Immature natural killer cell (primary cell): ENCODE data around the gene SHB. TPM values are rescaled to one million over a fixed set of nuclear protein-coding genes. Genes with fewer than 3 reads are reported as not detected.

Experiments used
- DNase-seq, 3 donors: peaks; one replicate each; pipeline ENCODE4 v3.0.0; 2022; ENCODE audit warnings: mixed read lengths in 1 of 3
- H3K27ac Mint-ChIP-seq, 6 donors: one replicate each; pipeline ENCODE4 v1.8.0; 2020; ENCODE audit warnings: mixed read lengths in 6 of 6, mild to moderate bottlenecking in 5 of 6, inconsistent platforms in 4 of 6, moderate library complexity in 3 of 6
- H3K27me3 Mint-ChIP-seq, 3 donors: one replicate each; pipeline ENCODE4 v1.8.0; 2020 to 2021; ENCODE audit warnings: low read depth in 3 of 3, mild to moderate bottlenecking in 3 of 3, mixed read lengths in 3 of 3, moderate library complexity in 3 of 3, inconsistent platforms in 1 of 3
- H3K36me3 Mint-ChIP-seq, 3 donors: one replicate each; pipeline ENCODE4 v1.8.0; 2020; ENCODE audit warnings: mixed read lengths in 3 of 3, inconsistent platforms in 2 of 3, mild to moderate bottlenecking in 2 of 3
- H3K4me1 Mint-ChIP-seq, 2 donors: one replicate each; pipeline ENCODE4 v1.8.0; 2020; ENCODE audit warnings: inconsistent platforms in 2 of 2, mild to moderate bottlenecking in 2 of 2, mixed read lengths in 2 of 2, moderate library complexity in 1 of 2
- H3K4me3 Mint-ChIP-seq, 5 donors: one replicate each; pipeline ENCODE4 v1.8.0; 2020; ENCODE audit warnings: mild to moderate bottlenecking in 5 of 5, mixed read lengths in 5 of 5, inconsistent platforms in 3 of 5, moderate library complexity in 3 of 5
- H3K9me3 Mint-ChIP-seq, 6 donors: one replicate each; pipeline ENCODE4 v1.8.0; 2020; ENCODE audit warnings: mild to moderate bottlenecking in 6 of 6, mixed read lengths in 6 of 6, inconsistent platforms in 4 of 6, moderate library complexity in 3 of 6
- polyA plus RNA-seq, 3 donors: library from polyadenylated mRNA; unstranded; fragments of 300-500 nt; fragmentation: Illumina TruSeq; gene quantifications; one replicate each; pipeline ENCODE4 v1.2.3, GENCODE V29; 2021

SHB gene
- polyA plus RNA-seq, 3 donors from 2014 or later, result 0.39 to 0.70 (median 0.57) TPM

- Mint-ChIP-seq H3K9me3 (no peaks in the 10 kb centered on the region), H3K27me3 (peaks cover 0 to 2% (median 0%) of the 10 kb centered on the region in 3 donors), H3K4me1 (no peaks in the 10 kb centered on the region), H3K36me3 (peaks cover 0 to 4% (median 0%) of the 10 kb centered on the region in 3 donors), H3K27ac (no peak overlapping the region), H3K4me3 (no peak overlapping the region)
- no peak for DNase-seq
Observed at GRCh38 chr9:37978481-37978864, 90.6 kb downstream of the SHB start.

GRCh38 chr9:37977851-37978480, 91.1 kb downstream of the SHB start:
- H3K4me1 Mint-ChIP-seq, result no peaks in the 10 kb centered on the region
- H3K27ac Mint-ChIP-seq, result no peak overlapping the region
- H3K36me3 Mint-ChIP-seq, result peaks cover 0 to 4% (median 0%) of the 10 kb centered on the region in 3 donors
- no peak for DNase-seq
- H3K9me3 Mint-ChIP-seq, result no peaks in the 10 kb centered on the region
- no peak overlapping the region for H3K4me3 Mint-ChIP-seq
- peaks cover 0 to 2% (median 0%) of the 10 kb centered on the region in 3 donors for H3K27me3 Mint-ChIP-seq

- Mint-ChIP-seq H3K36me3 (peaks cover 0 to 3% (median 0%) of the 10 kb centered on the region in 3 donors), H3K27ac (no peak overlapping the region), H3K4me3 (no peak overlapping the region), H3K9me3 (no peaks in the 10 kb centered on the region), H3K4me1 (no peaks in the 10 kb centered on the region), H3K27me3 (peaks cover 0 to 2% (median 2%) of the 10 kb centered on the region in 3 donors)
- no peak for DNase-seq
Observed at GRCh38 chr9:37976714-37977477, 92.1 kb downstream of the SHB start.

GRCh38 chr9:37975639-37976038, 93.4 kb downstream of the SHB start:
- no peaks in the 10 kb centered on the region for H3K4me1 Mint-ChIP-seq
- DNase-seq, result no peak
- H3K36me3 Mint-ChIP-seq, result no peaks in the 10 kb centered on the region
- peaks cover 0 to 4% (median 2%) of the 10 kb centered on the region in 3 donors for H3K27me3 Mint-ChIP-seq
- no peak overlapping the region for H3K4me3 Mint-ChIP-seq
- peak overlapping the region in 1 of 6 donors; percentile 34 for H3K27ac Mint-ChIP-seq
- no peaks in the 10 kb centered on the region for H3K9me3 Mint-ChIP-seq

- Mint-ChIP-seq H3K27ac (no peak overlapping the region), H3K4me3 (no peak overlapping the region), H3K4me1 (no peaks in the 10 kb centered on the region), H3K27me3 (peaks cover 0 to 4% (median 2%) of the 10 kb centered on the region in 3 donors), H3K9me3 (no peaks in the 10 kb centered on the region), H3K36me3 (no peaks in the 10 kb centered on the region)
- no peak for DNase-seq
Observed at GRCh38 chr9:37974506-37975173, 94.4 kb downstream of the SHB start.

GRCh38 chr9:37972351-37972848, 96.6 kb downstream of the SHB start:
- no peak for DNase-seq
- Mint-ChIP-seq H3K4me3 (no peak overlapping the region), H3K27me3 (peaks cover 2 to 4% (median 2%) of the 10 kb centered on the region in 3 donors), H3K36me3 (no peaks in the 10 kb centered on the region), H3K27ac (no peak overlapping the region), H3K4me1 (no peaks in the 10 kb centered on the region), H3K9me3 (no peaks in the 10 kb centered on the region)

- no peak overlapping the region for H3K4me3 Mint-ChIP-seq
- H3K27me3 Mint-ChIP-seq, result peaks cover 0 to 4% (median 2%) of the 10 kb centered on the region in 3 donors
- H3K36me3 Mint-ChIP-seq, result no peaks in the 10 kb centered on the region
- H3K9me3 Mint-ChIP-seq, result no peaks in the 10 kb centered on the region
- peaks cover 4 to 5% of the 10 kb centered on the region in 2 donors for H3K4me1 Mint-ChIP-seq
- DNase-seq, result no peak
- no peak overlapping the region for H3K27ac Mint-ChIP-seq
Observed at GRCh38 chr9:37971691-37972090, 97.3 kb downstream of the SHB start.

- Mint-ChIP-seq H3K9me3 (no peaks in the 10 kb centered on the region), H3K36me3 (no peaks in the 10 kb centered on the region), H3K4me3 (no peak overlapping the region), H3K27ac (no peak overlapping the region), H3K4me1 (peaks cover 9 to 12% of the 10 kb centered on the region in 2 donors), H3K27me3 (peaks cover 0 to 4% (median 4%) of the 10 kb centered on the region in 3 donors)
- no peak for DNase-seq
Observed at GRCh38 chr9:37971108-37971459, 97.9 kb downstream of the SHB start.

- DNase-seq, result no peak
- no peaks in the 10 kb centered on the region for H3K36me3 Mint-ChIP-seq
- no peak overlapping the region for H3K27ac Mint-ChIP-seq
- no peaks in the 10 kb centered on the region for H3K9me3 Mint-ChIP-seq
- peaks cover 0 to 4% (median 4%) of the 10 kb centered on the region in 3 donors for H3K27me3 Mint-ChIP-seq
- peaks cover 14 to 17% of the 10 kb centered on the region in 2 donors for H3K4me1 Mint-ChIP-seq
- no peak overlapping the region for H3K4me3 Mint-ChIP-seq
Observed at GRCh38 chr9:37970301-37971107, 98.5 kb downstream of the SHB start.

GRCh38 chr9:37969558-37970300, 99.3 kb downstream of the SHB start:
- H3K36me3 Mint-ChIP-seq, result no peaks in the 10 kb centered on the region
- no peak overlapping the region for H3K4me3 Mint-ChIP-seq
- H3K27ac Mint-ChIP-seq, result no peak overlapping the region
- no peak for DNase-seq
- H3K9me3 Mint-ChIP-seq, result no peaks in the 10 kb centered on the region
- peaks cover 0 to 4% (median 4%) of the 10 kb centered on the region in 3 donors for H3K27me3 Mint-ChIP-seq
- H3K4me1 Mint-ChIP-seq, result peaks cover 19 to 23% of the 10 kb centered on the region in 2 donors

GRCh38 chr9:37969130-37969529, 99.9 kb downstream of the SHB start:
- Mint-ChIP-seq H3K27ac (no peak overlapping the region), H3K27me3 (peaks cover 2 to 4% (median 4%) of the 10 kb centered on the region in 3 donors), H3K4me3 (no peak overlapping the region), H3K4me1 (peaks cover 25 to 29% of the 10 kb centered on the region in 2 donors), H3K9me3 (no peaks in the 10 kb centered on the region), H3K36me3 (no peaks in the 10 kb centered on the region)
- no peak for DNase-seq

- no peak for DNase-seq
- Mint-ChIP-seq H3K27ac (no peak overlapping the region), H3K27me3 (peaks cover 2 to 4% (median 4%) of the 10 kb centered on the region in 3 donors), H3K36me3 (no peaks in the 10 kb centered on the region), H3K9me3 (no peaks in the 10 kb centered on the region), H3K4me1 (peaks cover 25 to 31% of the 10 kb centered on the region in 2 donors), H3K4me3 (no peak overlapping the region)
Observed at GRCh38 chr9:37968228-37968701, 100.8 kb downstream of the SHB start.

- no peak for DNase-seq
- peaks cover 25 to 31% of the 10 kb centered on the region in 2 donors for H3K4me1 Mint-ChIP-seq
- H3K27me3 Mint-ChIP-seq, result peaks cover 2 to 4% (median 4%) of the 10 kb centered on the region in 3 donors
- H3K27ac Mint-ChIP-seq, result peak overlapping the region in 1 of 6 donors; percentile 14
- no peak overlapping the region for H3K4me3 Mint-ChIP-seq
- H3K9me3 Mint-ChIP-seq, result no peaks in the 10 kb centered on the region
- H3K36me3 Mint-ChIP-seq, result no peaks in the 10 kb centered on the region
Observed at GRCh38 chr9:37967761-37968080, 101.3 kb downstream of the SHB start.
